Transverse colon (tissue), 4 donors: ENCODE measurements around the gene TMTC1.

Experiments
- CTCF ChIP-seq, 5 experiments: fragments of 200-600 bp in 3 of 5; fragments of 450-650 bp in 2 of 5; sonication (generic) in 3 of 5; IDR thresholded peaks; 1 replicate in 2 of 5; 2 replicates in 3 of 5; pipeline ENCODE4 v1.5.1; 2016 to 2017; ENCODE audit warnings: antibody characterized with exemption in 5 of 5, inconsistent platforms in 3 of 5, mild to moderate bottlenecking in 2 of 5, moderate library complexity in 1 of 5
- EP300 ChIP-seq: sonication (generic); formaldehyde crosslinking; IDR thresholded peaks from one replicate; pipeline ENCODE4 v1.6.1; 2017; ENCODE audit warnings: antibody characterized with exemption, low read depth
- POLR2A ChIP-seq: fragments of 450-650 bp; IDR thresholded peaks from one replicate; pipeline ENCODE4 v1.6.1; 2016; ENCODE audit warnings: antibody characterized with exemption, mild to moderate bottlenecking, moderate library complexity
- POLR2AphosphoS5 ChIP-seq, 3 donors: sonication (generic); formaldehyde crosslinking; IDR thresholded peaks; one replicate each; pipeline ENCODE4 v1.6.1; 2016; ENCODE audit warnings: antibody characterized with exemption in 3 of 3

GRCh38 chr12:29537298-29537697 lies 246.4 kb downstream of the TMTC1 start:
- TF ChIP-seq CTCF (IDR thresholded peaks at IDR 0.05) (no peak), POLR2A (no peak), POLR2AphosphoS5 (IDR thresholded peaks at IDR 0.05) (no peak), EP300 (no peak)
